Uterus (tissue), 2 donors: ENCODE data around the gene HTD2.

Source experiments
- CTCF ChIP-seq, 4 experiments: fragments of 200-600 bp in 2 of 4; fragments of 450-650 bp in 2 of 4; sonication (generic) in 2 of 4; IDR thresholded peaks; one replicate each; pipeline ENCODE4 v1.5.1; 2016 to 2019; ENCODE audit warnings: antibody characterized with exemption in 4 of 4, mild to moderate bottlenecking in 2 of 4, moderate library complexity in 1 of 4
- POLR2A ChIP-seq, 2 donors: fragments of 450-650 bp; IDR thresholded peaks; one replicate each; pipeline ENCODE4 v1.6.1; 2016; ENCODE audit warnings: antibody characterized with exemption in 2 of 2, mild to moderate bottlenecking in 1 of 2, moderate library complexity in 1 of 2

GRCh38 chr3:58326267-58326900, 20.1 kb downstream of the HTD2 start:
- TF ChIP-seq CTCF (IDR thresholded peaks at IDR 0.05) (no peak), POLR2A (IDR thresholded peaks at IDR 0.05) (no peak)
